HepG2 (cell line): ENCODE results near the gene IER2. TPM values are rescaled to one million over a fixed set of nuclear protein-coding genes. Genes with fewer than 3 reads are reported as not detected.

ENCODE experiments used
- DZIP1 ChIP-seq: sonication (generic); formaldehyde crosslinking; IDR thresholded peaks from 2 replicates; pipeline ENCODE4 v1.5.0; 2020; ENCODE audit warnings: mild to moderate bottlenecking, missing genetic modification reagents
- FOSL2 ChIP-seq: sonication (generic); formaldehyde crosslinking; IDR thresholded peaks from 2 replicates; pipeline ENCODE4 v1.4.0; 2020; ENCODE audit warnings: missing genetic modification reagents
- GATAD2A ChIP-seq: IDR thresholded peaks from 2 replicates; pipeline ENCODE4 v1.6.1; 2016
- HOXA3 ChIP-seq: sonication (generic); formaldehyde crosslinking; IDR thresholded peaks from 2 replicates; pipeline ENCODE4 v1.5.0; 2020; ENCODE audit warnings: missing genetic modification reagents
- KDM1A ChIP-seq: IDR thresholded peaks from 2 replicates; pipeline ENCODE4 v1.6.1; 2016; ENCODE audit warnings: missing compliant biosample characterization
- MYPOP ChIP-seq: sonication (generic); formaldehyde crosslinking; IDR thresholded peaks from 2 replicates; pipeline ENCODE4 v1.8.1; 2023; ENCODE audit warnings: mild to moderate bottlenecking, moderate library complexity, missing genetic modification reagents
- PHB2 ChIP-seq: fragments of 450-650 bp; IDR thresholded peaks from 2 replicates; pipeline ENCODE4 v1.6.1; 2018; ENCODE audit not compliant: partially characterized antibody
- RORA ChIP-seq: sonication (generic); formaldehyde crosslinking; IDR thresholded peaks from 2 replicates; pipeline ENCODE4 v1.5.0; 2020; ENCODE audit warnings: mild to moderate bottlenecking, missing genetic modification reagents, moderate library complexity
- SIX1 ChIP-seq: sonication (generic); formaldehyde crosslinking; IDR thresholded peaks from 2 replicates; pipeline ENCODE4 v1.4.0; 2020; ENCODE audit warnings: missing genetic modification reagents, borderline replicate concordance
- SNAPC2 ChIP-seq: sonication (generic); formaldehyde crosslinking; IDR thresholded peaks from 2 replicates; pipeline ENCODE4 v1.8.1; 2022; ENCODE audit warnings: mild to moderate bottlenecking, missing genetic modification reagents
- SP5 ChIP-seq: IDR thresholded peaks from 2 replicates; pipeline ENCODE4 v1.6.1; 2016; ENCODE audit warnings: low read depth, borderline replicate concordance
- TCF12 ChIP-seq, 2 experiments: fragments of 450-650 bp in 1 of 2; sonication (generic) in 1 of 2; formaldehyde crosslinking in 1 of 2; IDR thresholded peaks; 2 replicates each; pipeline versions ENCODE4 v1.6.1 to v1.8.0; 2017 to 2022; ENCODE audit warnings: antibody characterized with exemption in 1 of 2, mild to moderate bottlenecking in 1 of 2, missing genetic modification reagents in 1 of 2, moderate library complexity in 1 of 2
- ZBTB7B ChIP-seq: sonication (generic); formaldehyde crosslinking; IDR thresholded peaks from 2 replicates; pipeline ENCODE4 v1.4.0; 2020; ENCODE audit warnings: missing genetic modification reagents
- ZFP90 ChIP-seq: sonication (generic); formaldehyde crosslinking; IDR thresholded peaks from 2 replicates; pipeline ENCODE4 v1.8.0; 2022; ENCODE audit warnings: missing genetic modification reagents, mild to moderate bottlenecking, inconsistent platforms, borderline replicate concordance
- ZNF138 ChIP-seq: sonication (generic); formaldehyde crosslinking; IDR thresholded peaks from 2 replicates; pipeline ENCODE4 v1.5.0; 2020; ENCODE audit warnings: mild to moderate bottlenecking, low read depth, missing genetic modification reagents
- ZNF205 ChIP-seq: IDR thresholded peaks from 2 replicates; pipeline ENCODE4 v1.6.1; 2018; ENCODE audit warnings: missing biosample characterization, missing genetic modification reagents
- ZNF282 ChIP-seq: fragments of 450-650 bp; IDR thresholded peaks from 2 replicates; pipeline ENCODE4 v1.6.1; 2018; ENCODE audit not compliant: partially characterized antibody
- ZNF451 ChIP-seq: sonication (generic); formaldehyde crosslinking; IDR thresholded peaks from 2 replicates; pipeline ENCODE4 v1.5.0; 2020; ENCODE audit warnings: mild to moderate bottlenecking, missing genetic modification reagents
- ZNF503 ChIP-seq: sonication (generic); formaldehyde crosslinking; IDR thresholded peaks from 2 replicates; pipeline ENCODE4 v1.4.0; 2020; ENCODE audit warnings: missing genetic modification reagents
- ZNF550 ChIP-seq: sonication (generic); formaldehyde crosslinking; IDR thresholded peaks from 2 replicates; pipeline ENCODE4 v1.4.0; 2020; ENCODE audit warnings: mild to moderate bottlenecking, missing genetic modification reagents, borderline replicate concordance
- ZNF569 ChIP-seq: sonication (generic); formaldehyde crosslinking; IDR thresholded peaks from 2 replicates; pipeline ENCODE4 v1.5.0; 2020; ENCODE audit warnings: mild to moderate bottlenecking, missing genetic modification reagents, moderate library complexity, borderline replicate concordance
- ZNF598 ChIP-seq: sonication (generic); formaldehyde crosslinking; IDR thresholded peaks from 2 replicates; pipeline ENCODE4 v1.5.1; 2020; ENCODE audit warnings: mild to moderate bottlenecking, missing genetic modification reagents, borderline replicate concordance
- ZSCAN9 ChIP-seq: IDR thresholded peaks from 2 replicates; pipeline ENCODE4 v1.6.1; 2016; ENCODE audit warnings: borderline replicate concordance
- polyA plus RNA-seq, 8 experiments: library from polyadenylated mRNA; depleted of rRNA in 3 of 8; stranded (reverse) in 7 of 8; unstranded in 1 of 8; fragments of >200 nt; fragmentation: Illumina TruSeq in 4 of 8; extraction: Trizol in 4 of 8; gene quantifications; 2 replicates each; pipeline versions ENCODE4 v1.2.1 to v1.2.3, GENCODE V29; 2011 to 2016; ENCODE audit warnings: low read depth in 4 of 8, missing spikeins in 1 of 8, mixed read lengths in 1 of 8; ENCODE audit not compliant: insufficient read depth in 1 of 8
- total RNA-seq, 5 experiments: library from RNA; depleted of rRNA; stranded (reverse); fragments of >200 nt; fragmentation: Illumina TruSeq; extraction: Trizol; gene quantifications; 2 replicates each; pipeline ENCODE4 v1.2.3, GENCODE V29; 2016; ENCODE audit warnings: low read depth in 1 of 5
- TF ChIP-seq, protein P1 (sequence below): IDR thresholded peaks from 2 replicates; pipeline ENCODE4 v1.6.1; 2016; ENCODE audit warnings: low read depth, borderline replicate concordance
- TF ChIP-seq, protein P2 (sequence below): sonication (generic); formaldehyde crosslinking; IDR thresholded peaks from 2 replicates; pipeline ENCODE4 v1.4.0; 2020; ENCODE audit warnings: mild to moderate bottlenecking, missing genetic modification reagents

The IER2 gene
- total and polyA plus RNA-seq, 2 of the 13 experiments (the other 11 are each of a cell fraction or from before 2014, with no cell fraction given): 10.1 to 14.3 TPM

- 0 out of 2 replicates have a peak, but pooled peaks have one; percentile 46 for TF ChIP-seq ZNF503 (CRISPR knock-in tag)
- TF ChIP-seq DZIP1 (CRISPR knock-in tag): no peak
- TF ChIP-seq ZNF598 (CRISPR knock-in tag): no peak
- peak; percentile 70 for TF ChIP-seq HOXA3 (CRISPR knock-in tag)
- TF ChIP-seq ZNF550 (CRISPR knock-in tag): no peak
- TF ChIP-seq ZSCAN9 (CRISPR knock-in tag): no peak
- TF ChIP-seq ZNF569 (CRISPR knock-in tag): no peak
- TF ChIP-seq ZBTB7B (CRISPR knock-in tag): 0 out of 2 replicates have a peak, but pooled peaks have one; percentile 58
- TF ChIP-seq ZNF138 (CRISPR knock-in tag): no peak
- peak; percentile 74 for TF ChIP-seq SP5 (CRISPR knock-in tag)
- TF ChIP-seq, protein P1, sequence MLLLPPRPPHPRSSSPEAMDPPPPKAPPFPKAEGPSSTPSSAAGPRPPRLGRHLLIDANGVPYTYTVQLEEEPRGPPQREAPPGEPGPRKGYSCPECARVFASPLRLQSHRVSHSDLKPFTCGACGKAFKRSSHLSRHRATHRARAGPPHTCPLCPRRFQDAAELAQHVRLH (CRISPR knock-in tag): 0 out of 2 replicates have a peak, but pooled peaks have one; percentile 60
- peak; percentile 70; the same call in 1 of the 2 replicates for TF ChIP-seq KDM1A
- TF ChIP-seq RORA (CRISPR knock-in tag): no peak
- no peak for TF ChIP-seq PHB2
- TF ChIP-seq TCF12 (IDR thresholded peaks at IDR 0.05): no peak
- no peak for TF ChIP-seq TCF12 (CRISPR knock-in tag; IDR thresholded peaks at IDR 0.05)
- TF ChIP-seq, protein P2, sequence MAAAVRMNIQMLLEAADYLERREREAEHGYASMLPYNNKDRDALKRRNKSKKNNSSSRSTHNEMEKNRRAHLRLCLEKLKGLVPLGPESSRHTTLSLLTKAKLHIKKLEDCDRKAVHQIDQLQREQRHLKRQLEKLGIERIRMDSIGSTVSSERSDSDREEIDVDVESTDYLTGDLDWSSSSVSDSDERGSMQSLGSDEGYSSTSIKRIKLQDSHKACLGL (CRISPR knock-in tag): no peak
- peak; percentile 38; the same call in 1 of the 2 replicates for TF ChIP-seq GATAD2A (CRISPR knock-in tag)
- peak; percentile 39; the same call in 1 of the 2 replicates for TF ChIP-seq MYPOP (CRISPR knock-in tag)
- no peak for TF ChIP-seq ZNF282
- TF ChIP-seq SNAPC2 (CRISPR knock-in tag): no peak
- TF ChIP-seq FOSL2 (CRISPR knock-in tag): no peak
- TF ChIP-seq SIX1 (CRISPR knock-in tag): no peak
- no peak for TF ChIP-seq ZFP90 (CRISPR knock-in tag)
- TF ChIP-seq ZNF451: no peak; the same call in 1 of the 2 replicates
- TF ChIP-seq ZNF205 (CRISPR knock-in tag): no peak
These were observed 32.3 kb upstream of the IER2 start, which contains the start of gene NACC1 (continued) for GRCh38 chr19:13117772-13118423.
